ENCODE results near the gene SIL1. TPM values are rescaled to one million over a fixed set of nuclear protein-coding genes. Genes with fewer than 3 reads are reported as not detected.
A peak's percentile ranks its signal among the peaks of the same experiment; 100 is the strongest.
"Not testable (repeated sequence)": the region's sequence is repeated elsewhere in the genome, so short reads cannot be mapped to it uniquely, and the experiment has no call there.

Gene SIL1
- total and polyA plus RNA-seq, 7 donors, result 7.8 to 60.8 (median 33.0) TPM

- 84 to 91% methylated on average over 4 of the region's 4 CpGs for WGBS, 2 donors
- H3K9me3 ChIP-seq, result no peaks in the 10 kb centered on the region
- H3K36me3 ChIP-seq, result peaks cover 0 to 1% (median 0%) of the 10 kb centered on the region in 4 donors
- H3K4me1 ChIP-seq, result peaks cover 4 to 98% (median 92%) of the 10 kb centered on the region in 4 donors
- TF ChIP-seq POLR2AphosphoS5 (IDR thresholded peaks at IDR 0.05) (no peak), POLR2A (IDR thresholded peaks at IDR 0.05) (no peak), EP300 (IDR thresholded peaks at IDR 0.05) (no peak), CTCF (IDR thresholded peaks at IDR 0.05) (no peak)
- intact Hi-C loops (cut with DNase I), result no loop called here
- no peak overlapping the region for H3K4me3 ChIP-seq
- DNase-seq, result no peak
- H3K27me3 ChIP-seq, result no peaks in the 10 kb centered on the region
- peak overlapping the region in 3 of 4 donors; percentile 28 to 82 (median 75) for H3K27ac ChIP-seq
Measured at GRCh38 chr5:139182528-139183296, 15.5 kb downstream of the SIL1 start.

- H3K27me3 ChIP-seq, result no peaks in the 10 kb centered on the region
- H3K36me3 ChIP-seq, result no peaks in the 10 kb centered on the region
- H3K4me3 ChIP-seq, result no peak overlapping the region
- no peak for TF ChIP-seq POLR2AphosphoS5 (IDR thresholded peaks at IDR 0.05)
- no peak for TF ChIP-seq CTCF (IDR thresholded peaks at IDR 0.05)
- TF ChIP-seq POLR2A (IDR thresholded peaks at IDR 0.05), result no peak
- TF ChIP-seq EP300 (IDR thresholded peaks at IDR 0.05), result no peak
- peaks cover 4 to 99% (median 97%) of the 10 kb centered on the region in 4 donors for H3K4me1 ChIP-seq
- no peaks in the 10 kb centered on the region for H3K9me3 ChIP-seq
- WGBS, 2 donors, result 41 to 67% methylated on average over 8 of the region's 8 CpGs
- H3K27ac ChIP-seq, result peak overlapping the region; percentile 38 to 82 (median 64)
- peak; percentile 65 for DNase-seq
- intact Hi-C loops (cut with DNase I), result no loop called here
Measured at GRCh38 chr5:139181835-139182452, 16.2 kb downstream of the SIL1 start.

GRCh38 chr5:139181322-139181730 lies 16.8 kb downstream of the SIL1 start:
- DNase-seq, result no peak
- intact Hi-C loops (cut with DNase I), result no loop called here
- WGBS, 2 donors, result 60 to 66% methylated on average over 2 of the region's 2 CpGs
- TF ChIP-seq CTCF (IDR thresholded peaks at IDR 0.05), result no peak
- TF ChIP-seq POLR2A (IDR thresholded peaks at IDR 0.05), result no peak
- no peak for TF ChIP-seq POLR2AphosphoS5 (IDR thresholded peaks at IDR 0.05)
- no peak for TF ChIP-seq EP300 (IDR thresholded peaks at IDR 0.05)
- Histone ChIP-seq H3K27ac (peak overlapping the region; percentile 38 to 82 (median 64)), H3K9me3 (no peaks in the 10 kb centered on the region), H3K4me1 (peaks cover 4 to 94% (median 92%) of the 10 kb centered on the region in 4 donors), H3K27me3 (no peaks in the 10 kb centered on the region), H3K4me3 (no peak overlapping the region), H3K36me3 (no peaks in the 10 kb centered on the region)

- DNase-seq, result no peak
- intact Hi-C loops (cut with DNase I), result no loop called here
- Histone ChIP-seq H3K27ac (peak overlapping the region in 3 of 4 donors; percentile 53 to 82 (median 75)), H3K9me3 (no peaks in the 10 kb centered on the region), H3K27me3 (no peaks in the 10 kb centered on the region), H3K4me3 (no peak overlapping the region), H3K4me1 (peaks cover 4 to 89% (median 87%) of the 10 kb centered on the region in 4 donors), H3K36me3 (no peaks in the 10 kb centered on the region)
- WGBS, 2 donors, result 26 to 55% methylated on average over 1 of the region's 1 CpG
- TF ChIP-seq POLR2A (IDR thresholded peaks at IDR 0.05) (no peak), POLR2AphosphoS5 (IDR thresholded peaks at IDR 0.05) (no peak), EP300 (IDR thresholded peaks at IDR 0.05) (no peak), CTCF (IDR thresholded peaks at IDR 0.05) (no peak)
Measured at GRCh38 chr5:139180850-139181249, 17.3 kb downstream of the SIL1 start.

GRCh38 chr5:139179778-139180513 lies 18.2 kb downstream of the SIL1 start:
- not testable (repeated sequence) for DNase-seq, H3K9me3 ChIP-seq, H3K4me3 ChIP-seq, H3K36me3 ChIP-seq, H3K27me3 ChIP-seq
- WGBS, 2 donors, result 73 to 83% methylated on average over 8 of the region's 8 CpGs
- peaks cover 4 to 80% (median 78%) of the 10 kb centered on the region in 4 donors for H3K4me1 ChIP-seq
- intact Hi-C loops (cut with DNase I), result loop anchor here (2.0 kb wide), 1 partner anchor 33 kb away; no protein-coding TSS in a partner anchor
- peak overlapping the region; percentile 69 to 82 (median 74) for H3K27ac ChIP-seq
